NCI-H526 treated with DMSO at 0.1 percent for 48 hours (cell line): ENCODE measurements around the gene JAG2.
"Not testable (repeated sequence)": the region's sequence is repeated elsewhere in the genome, so short reads cannot be mapped to it uniquely, and the experiment has no call there.

Source experiments
- DNase-seq: peaks from one replicate; lab custom pipeline; 2025; lab: John Stamatoyannopoulos, UW

JAG2 gene

GRCh38 chr14:105116451-105117256 lies 51.9 kb downstream of the JAG2 start:
- peak; percentile 40 for DNase-seq

GRCh38 chr14:105109243-105109642 lies 59.3 kb downstream of the JAG2 start:
- not testable (repeated sequence) for DNase-seq

- no peak for DNase-seq
These were observed 60.1 kb downstream of the JAG2 start for GRCh38 chr14:105108516-105108864.

- no peak for DNase-seq
These were observed 60.6 kb downstream of the JAG2 start for GRCh38 chr14:105107781-105108515.

- no peak for DNase-seq
These were observed 61.2 kb downstream of the JAG2 start for GRCh38 chr14:105107351-105107750.

GRCh38 chr14:105105158-105105557 lies 63.4 kb downstream of the JAG2 start:
- DNase-seq, result no peak

- no peak for DNase-seq
These were observed 65.7 kb downstream of the JAG2 start for GRCh38 chr14:105102893-105103292.

GRCh38 chr14:105102361-105102870 lies 66.2 kb downstream of the JAG2 start:
- no peak for DNase-seq

GRCh38 chr14:105100910-105101309 lies 67.7 kb downstream of the JAG2 start:
- DNase-seq, result no peak

GRCh38 chr14:105099778-105100177 lies 68.8 kb downstream of the JAG2 start:
- no peak for DNase-seq

- no peak for DNase-seq
These were observed 70.3 kb downstream of the JAG2 start for GRCh38 chr14:105098316-105098715.

GRCh38 chr14:105097794-105098127 lies 70.8 kb downstream of the JAG2 start:
- no peak for DNase-seq

- DNase-seq, result no peak
These were observed 72.2 kb downstream of the JAG2 start for GRCh38 chr14:105096206-105096875.

GRCh38 chr14:105095236-105095805 lies 73.3 kb downstream of the JAG2 start:
- DNase-seq, result no peak

GRCh38 chr14:105094193-105094907 lies 74.2 kb downstream of the JAG2 start:
- DNase-seq, result no peak

- DNase-seq, result peak; percentile 74
These were observed 75.0 kb downstream of the JAG2 start for GRCh38 chr14:105093431-105094192.

- no peak for DNase-seq
These were observed 75.5 kb downstream of the JAG2 start for GRCh38 chr14:105093038-105093430.

- DNase-seq, result peak; percentile 44
These were observed 76.2 kb downstream of the JAG2 start for GRCh38 chr14:105092171-105093037.

GRCh38 chr14:105091517-105092170 lies 76.9 kb downstream of the JAG2 start:
- no peak for DNase-seq
